GM21825 (cell line): ENCODE data around the gene DBH.

Experiments
- ATAC-seq: cut with Tn5 transposase; IDR thresholded peaks from one replicate; pipeline ENCODE4 v1.9.1; 2021; ENCODE audit warnings: mild to moderate bottlenecking, moderate library complexity; ENCODE audit not compliant: unreplicated experiment

Gene DBH

GRCh38 chr9:133635533-133636531, at the start of gene DBH:
DBH (plus strand) TSS chr9:133636363; CDS start chr9:133636372, 9 bp downstream.
- ATAC-seq = no peak

GRCh38 chr9:133587051-133587450, 49.1 kb upstream of the DBH start:
- ATAC-seq = no peak

- ATAC-seq = no peak
These were observed 48.7 kb upstream of the DBH start for GRCh38 chr9:133587466-133587865.

- no peak for ATAC-seq
These were observed 46.5 kb upstream of the DBH start for GRCh38 chr9:133589454-133590227.

GRCh38 chr9:133590231-133590855, 45.8 kb upstream of the DBH start:
- no peak for ATAC-seq

- ATAC-seq = no peak
These were observed 44.9 kb upstream of the DBH start for GRCh38 chr9:133591116-133591910.

GRCh38 chr9:133591985-133592384, 44.2 kb upstream of the DBH start:
- no peak for ATAC-seq

GRCh38 chr9:133592731-133593409, 43.3 kb upstream of the DBH start:
- no peak for ATAC-seq

- no peak for ATAC-seq
These were observed 42.4 kb upstream of the DBH start for GRCh38 chr9:133593587-133594253.

- ATAC-seq = no peak
These were observed 41.9 kb upstream of the DBH start for GRCh38 chr9:133594310-133594709.

GRCh38 chr9:133595910-133596309, 40.3 kb upstream of the DBH start:
- no peak for ATAC-seq

GRCh38 chr9:133597316-133597957, 38.7 kb upstream of the DBH start:
- ATAC-seq = no peak

- ATAC-seq = no peak
These were observed 37.2 kb upstream of the DBH start for GRCh38 chr9:133598978-133599377.

GRCh38 chr9:133599470-133600173, 36.5 kb upstream of the DBH start:
- ATAC-seq = no peak

- ATAC-seq = no peak
These were observed 35.4 kb upstream of the DBH start for GRCh38 chr9:133600739-133601138.

- ATAC-seq = no peak
These were observed 34.4 kb upstream of the DBH start for GRCh38 chr9:133601746-133602145.

GRCh38 chr9:133602277-133602676, 33.9 kb upstream of the DBH start:
- no peak for ATAC-seq
